ENCODE results near the gene PCP2.
"Not testable (repeated sequence)": the region's sequence is repeated elsewhere in the genome, so short reads cannot be mapped to it uniquely, and the experiment has no call there.

The PCP2 gene

GRCh38 chr19:7661744-7662538, 28.4 kb upstream of the PCP2 start:
- DNase-seq (ENCODE audit: low spot score) = no peak

GRCh38 chr19:7658219-7658686, 24.7 kb upstream of the PCP2 start:
- peak; percentile 40 for DNase-seq (ENCODE audit: low spot score)

GRCh38 chr19:7657131-7657751, 23.7 kb upstream of the PCP2 start:
- DNase-seq (ENCODE audit: low spot score) = no peak

- DNase-seq (ENCODE audit: low spot score) = no peak
These were observed 22.1 kb upstream of the PCP2 start for GRCh38 chr19:7655581-7655980.

GRCh38 chr19:7654401-7654800, 20.9 kb upstream of the PCP2 start:
- DNase-seq (ENCODE audit: low spot score) = no peak

GRCh38 chr19:7652061-7652641, 18.6 kb upstream of the PCP2 start:
- peak; percentile 46 for DNase-seq (ENCODE audit: low spot score)

GRCh38 chr19:7650148-7650547, 16.6 kb upstream of the PCP2 start:
- DNase-seq (ENCODE audit: low spot score) = no peak

GRCh38 chr19:7648265-7649014, 14.9 kb upstream of the PCP2 start:
- no peak for DNase-seq (ENCODE audit: low spot score)

- no peak for DNase-seq (ENCODE audit: low spot score)
These were observed 13.6 kb upstream of the PCP2 start for GRCh38 chr19:7647156-7647555.

GRCh38 chr19:7646426-7646700, 12.8 kb upstream of the PCP2 start:
- DNase-seq (ENCODE audit: low spot score) = no peak

GRCh38 chr19:7645656-7646425, 12.3 kb upstream of the PCP2 start:
- DNase-seq (ENCODE audit: low spot score) = no peak

GRCh38 chr19:7645163-7645562, 11.6 kb upstream of the PCP2 start:
- no peak for DNase-seq (ENCODE audit: low spot score)

GRCh38 chr19:7644550-7644877, 11.0 kb upstream of the PCP2 start:
- DNase-seq (ENCODE audit: low spot score) = no peak

GRCh38 chr19:7643629-7644549, 10.4 kb upstream of the PCP2 start:
- DNase-seq (ENCODE audit: low spot score) = not testable (repeated sequence)

GRCh38 chr19:7643031-7643415, 9.5 kb upstream of the PCP2 start:
- DNase-seq (ENCODE audit: low spot score) = no peak

- DNase-seq (ENCODE audit: low spot score) = no peak
These were observed 8.9 kb upstream of the PCP2 start for GRCh38 chr19:7642295-7643030.

- DNase-seq (ENCODE audit: low spot score) = no peak
These were observed 8.1 kb upstream of the PCP2 start for GRCh38 chr19:7641290-7642276.

- DNase-seq (ENCODE audit: low spot score) = no peak
These were observed 7.3 kb upstream of the PCP2 start for GRCh38 chr19:7640803-7641202.

- no peak for DNase-seq (ENCODE audit: low spot score)
These were observed 6.4 kb upstream of the PCP2 start for GRCh38 chr19:7639863-7640348.

All from globus pallidus (tissue), 1 donor.